NCI-H748 treated with DMSO at 0.1 percent for 48 hours (cell line): ENCODE measurements around the gene OTULIN.

Source experiments
- DNase-seq: peaks from one replicate; lab custom pipeline; 2025; lab: John Stamatoyannopoulos, UW

Gene OTULIN

DNA sequence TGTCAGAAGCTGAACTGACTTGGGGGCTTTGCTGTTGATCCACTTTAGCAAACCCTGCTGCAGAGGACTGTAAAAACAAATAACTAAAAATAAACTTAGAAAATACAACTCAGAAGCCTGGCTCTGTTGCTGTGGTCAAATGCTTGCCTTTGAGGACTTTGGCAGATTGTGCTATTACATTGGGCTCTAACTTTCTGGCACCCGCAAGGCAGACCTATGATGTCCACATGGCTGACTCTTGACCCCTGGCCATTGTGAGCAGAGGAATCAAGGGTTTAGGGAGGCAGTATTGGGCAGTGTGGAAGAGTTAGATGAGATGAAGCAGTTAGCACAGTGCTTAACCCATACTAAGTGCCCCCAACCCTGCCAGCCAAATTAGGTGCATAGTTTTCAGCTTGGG, 34.0 kb downstream of the OTULIN start:
- no peak for DNase-seq

DNA sequence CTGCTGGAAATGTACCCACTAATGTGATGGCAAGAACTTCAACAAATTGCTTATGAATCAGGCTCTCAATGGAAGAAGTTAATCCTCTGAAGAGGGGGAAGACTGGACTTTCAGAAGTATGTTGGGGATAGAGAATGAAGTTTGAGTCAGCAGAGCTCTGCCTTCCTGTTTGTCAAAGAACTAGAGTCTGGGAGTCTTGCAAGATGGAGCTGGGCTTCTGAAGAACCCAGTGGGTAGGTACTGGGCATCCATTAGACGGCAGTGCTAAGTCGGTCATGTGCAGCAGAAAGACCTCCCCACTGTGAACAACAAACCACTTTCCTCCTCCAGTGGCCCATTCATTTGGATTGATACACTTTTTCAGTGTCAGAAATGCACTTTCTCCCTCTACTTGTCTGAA, 34.6 kb downstream of the OTULIN start:
- no peak for DNase-seq

DNA sequence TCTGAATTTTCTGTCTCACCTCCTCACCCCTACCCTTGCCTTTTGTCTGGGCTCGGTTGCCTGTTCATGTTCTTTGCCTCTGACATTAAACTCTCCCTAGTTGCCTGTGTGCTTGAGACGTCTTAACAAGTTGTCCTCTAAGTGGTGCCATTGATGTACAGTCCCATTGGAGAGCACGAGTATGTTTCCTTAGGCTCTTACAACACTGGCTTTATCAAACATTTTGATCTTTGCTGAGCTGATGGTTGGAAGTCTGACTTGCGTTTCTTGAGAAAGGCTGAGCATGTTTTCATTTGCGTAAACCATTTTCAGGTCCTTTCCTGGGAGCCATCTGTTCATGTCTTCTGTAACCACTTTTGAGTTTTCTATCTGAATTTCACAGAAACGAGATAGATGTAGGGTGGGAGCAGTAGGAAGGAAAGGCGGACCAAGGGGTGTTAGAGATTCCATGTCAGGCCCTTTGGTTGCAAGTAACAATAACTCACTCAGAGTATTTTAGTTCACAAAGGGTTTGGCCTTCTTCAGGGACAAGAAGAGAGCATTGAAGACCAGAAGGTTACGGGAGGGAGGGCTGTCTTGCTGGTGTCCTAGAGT, 35.4 kb downstream of the OTULIN start:
- no peak for DNase-seq

DNA sequence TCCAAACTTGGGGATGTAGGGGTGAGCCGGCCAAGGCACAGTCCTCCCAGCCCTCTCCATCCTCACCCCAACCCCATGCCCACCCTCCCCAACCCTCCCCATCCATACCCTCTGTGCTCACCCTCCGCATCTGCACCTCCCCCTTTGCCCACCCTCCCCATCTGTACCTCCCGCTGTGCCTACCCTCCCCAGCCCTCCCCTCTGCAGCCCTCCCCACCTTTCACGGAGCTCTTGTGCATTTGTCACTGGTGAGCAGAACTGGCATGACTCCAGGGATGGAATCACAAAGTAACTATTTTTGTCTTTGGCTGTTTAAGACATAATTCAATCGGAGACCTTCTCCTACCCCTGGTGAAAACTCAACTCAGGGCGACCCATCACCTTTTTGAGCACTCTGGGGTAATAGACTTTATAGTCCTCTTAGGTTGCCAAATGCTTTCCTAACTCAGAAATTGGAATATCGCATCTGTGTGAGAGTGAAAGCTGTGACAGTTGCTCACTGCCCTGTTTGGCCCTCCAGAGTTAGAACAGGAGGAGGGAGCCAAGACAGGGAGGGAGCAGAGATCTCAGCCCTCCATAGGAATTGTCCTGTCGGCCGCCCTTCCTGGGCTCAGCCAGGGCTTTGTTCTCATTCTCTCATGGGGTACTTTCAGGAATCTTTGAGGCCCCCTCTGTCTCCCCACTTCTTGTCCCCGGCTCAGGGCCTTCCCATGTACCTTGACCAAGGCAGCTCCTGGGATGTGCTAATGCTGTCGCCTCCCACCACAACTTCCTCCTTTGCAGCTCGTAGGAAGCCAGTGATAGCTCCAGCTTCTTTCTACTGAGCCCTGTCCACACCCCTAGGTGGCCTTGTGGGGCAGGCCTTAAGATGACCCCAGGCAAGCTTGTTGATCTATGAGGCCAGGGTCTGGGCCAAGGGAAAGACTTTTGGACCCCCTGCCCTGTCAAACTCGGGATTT, 36.2 kb downstream of the OTULIN start:
- no peak for DNase-seq

DNA sequence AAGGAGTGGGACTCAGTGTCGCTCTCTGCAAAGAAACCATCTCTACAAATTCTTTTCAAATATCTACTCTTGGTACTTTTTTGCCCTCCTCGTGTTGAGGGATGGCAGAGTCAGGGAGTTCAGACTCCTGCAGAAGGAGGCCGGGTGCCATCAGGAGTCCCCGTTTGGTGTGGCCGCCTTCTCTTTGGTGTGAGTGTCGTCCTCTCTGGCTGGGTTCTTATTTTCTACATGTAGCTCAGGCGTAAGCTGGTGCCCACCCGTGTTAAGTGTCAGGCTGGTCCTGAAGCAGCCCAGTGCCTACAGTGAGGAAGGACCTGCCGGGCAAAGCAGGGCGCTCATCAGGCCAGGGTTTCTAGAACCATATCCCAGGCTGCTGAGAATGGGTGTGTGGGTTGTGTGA, 37.0 kb downstream of the OTULIN start:
- DNase-seq: no peak

DNA sequence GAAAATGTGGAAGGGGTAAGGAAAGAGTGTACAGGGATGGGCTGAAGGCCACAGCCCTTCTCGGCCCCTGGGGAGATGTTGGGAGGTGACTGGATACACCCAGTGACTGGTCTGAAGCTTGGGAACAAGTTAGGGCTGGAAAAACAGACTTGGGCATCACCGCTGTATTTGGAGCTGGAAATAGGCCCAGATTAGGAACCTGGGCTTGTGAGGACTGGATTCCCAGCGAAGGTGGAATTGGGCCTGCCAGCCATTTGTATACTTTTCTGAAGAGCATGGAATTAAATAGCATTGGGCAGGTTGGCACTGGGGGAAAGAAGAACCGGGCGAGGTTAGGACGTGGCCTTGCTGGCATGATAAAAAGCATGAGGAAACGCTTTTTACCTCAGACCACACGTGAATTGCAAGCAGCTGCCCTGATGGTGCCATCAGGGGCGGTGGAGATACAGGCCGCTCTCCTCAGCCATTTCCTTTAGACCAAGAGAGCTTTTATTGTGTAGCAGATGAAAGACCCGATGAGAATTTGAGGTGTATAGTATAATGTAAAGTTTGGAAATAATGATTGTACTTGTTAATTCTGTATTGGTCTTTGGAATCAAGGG, 37.8 kb downstream of the OTULIN start:
- DNase-seq: no peak

DNA sequence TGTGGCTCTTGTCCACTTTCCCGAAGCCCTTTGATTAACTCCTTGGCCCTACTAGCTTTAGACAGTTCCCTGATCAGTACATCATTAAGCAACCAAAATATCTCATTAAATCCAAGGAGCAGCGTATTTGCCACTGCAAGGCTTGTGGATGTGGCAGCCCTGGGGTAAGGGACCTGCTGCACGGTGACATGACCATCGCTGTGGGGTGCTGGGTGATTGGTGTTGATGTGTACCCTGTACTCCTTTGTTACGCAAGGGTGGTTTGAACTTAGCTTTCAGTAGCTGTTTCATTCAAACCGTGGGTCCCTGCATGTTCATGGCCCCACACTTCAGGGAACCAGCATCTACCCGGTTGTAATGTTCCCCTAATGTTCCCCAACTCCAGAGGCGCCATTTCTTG, 41.0 kb downstream of the OTULIN start:
- no peak for DNase-seq

DNA sequence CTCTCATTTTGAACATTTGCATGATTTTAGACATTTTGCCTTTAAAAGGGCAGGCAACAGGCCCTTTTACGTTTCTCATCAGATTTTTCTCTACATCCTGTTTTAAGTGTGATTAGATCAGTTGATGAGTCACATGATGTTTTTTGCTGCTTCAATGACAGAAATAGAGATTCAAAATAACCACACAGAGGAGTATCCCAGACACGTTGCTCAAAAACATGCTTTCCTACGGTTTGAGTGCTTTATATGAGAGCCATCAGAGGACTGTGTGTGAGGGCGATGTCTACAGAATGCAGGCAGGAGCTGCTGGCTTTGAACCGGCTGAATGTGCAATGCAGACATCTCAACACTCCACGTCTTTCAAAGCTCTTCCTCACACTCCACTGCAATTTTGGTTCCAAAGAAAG, 42.1 kb downstream of the OTULIN start:
- no peak for DNase-seq

DNA sequence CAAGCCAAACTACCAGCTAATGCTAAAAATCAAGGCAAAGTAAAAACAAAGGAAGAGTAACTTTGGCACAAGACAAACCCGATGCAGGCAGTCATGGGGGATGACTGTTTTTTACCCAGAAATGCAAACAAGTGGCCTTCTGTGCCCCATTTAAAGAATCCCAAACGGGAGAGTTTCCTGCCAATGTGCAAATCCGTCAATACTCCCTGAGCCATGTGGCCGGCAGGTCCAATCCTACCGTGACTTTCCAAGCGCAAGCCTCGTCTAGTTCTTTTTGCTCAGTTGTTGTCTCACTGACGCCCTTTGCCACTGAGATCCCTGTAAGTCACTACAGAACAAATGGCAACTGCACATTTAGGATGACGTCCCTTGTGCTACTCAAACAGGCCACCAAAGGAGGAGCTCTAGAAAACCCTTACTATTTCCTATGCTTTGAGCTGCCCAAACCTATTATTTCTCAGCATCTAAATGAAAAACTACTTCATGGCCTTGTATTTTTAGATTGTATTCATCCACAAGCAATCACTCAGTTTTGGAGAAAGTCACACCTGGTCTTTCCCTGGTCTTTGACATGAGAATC, 43.4 kb downstream of the OTULIN start:
- DNase-seq: no peak

DNA sequence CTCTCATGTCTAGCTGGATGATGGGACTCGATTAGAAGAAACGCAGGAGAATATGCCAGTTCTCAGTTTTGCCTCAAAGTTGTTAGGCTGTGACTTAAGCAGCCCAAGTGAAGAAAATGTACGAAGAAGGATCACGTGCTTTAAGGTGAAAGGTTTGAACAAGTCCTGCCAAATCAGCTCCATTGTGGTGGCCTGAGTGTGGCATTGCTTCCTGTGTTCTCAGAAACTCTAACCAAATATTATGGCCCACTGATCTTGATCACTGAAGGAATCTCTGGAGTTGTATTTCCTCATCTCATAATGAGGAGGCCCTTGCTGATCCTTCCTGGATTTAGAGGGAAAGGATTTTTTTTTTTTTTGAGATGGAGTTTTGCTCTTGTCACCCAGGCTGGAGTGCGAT, 44.0 kb downstream of the OTULIN start:
- DNase-seq: no peak

DNA sequence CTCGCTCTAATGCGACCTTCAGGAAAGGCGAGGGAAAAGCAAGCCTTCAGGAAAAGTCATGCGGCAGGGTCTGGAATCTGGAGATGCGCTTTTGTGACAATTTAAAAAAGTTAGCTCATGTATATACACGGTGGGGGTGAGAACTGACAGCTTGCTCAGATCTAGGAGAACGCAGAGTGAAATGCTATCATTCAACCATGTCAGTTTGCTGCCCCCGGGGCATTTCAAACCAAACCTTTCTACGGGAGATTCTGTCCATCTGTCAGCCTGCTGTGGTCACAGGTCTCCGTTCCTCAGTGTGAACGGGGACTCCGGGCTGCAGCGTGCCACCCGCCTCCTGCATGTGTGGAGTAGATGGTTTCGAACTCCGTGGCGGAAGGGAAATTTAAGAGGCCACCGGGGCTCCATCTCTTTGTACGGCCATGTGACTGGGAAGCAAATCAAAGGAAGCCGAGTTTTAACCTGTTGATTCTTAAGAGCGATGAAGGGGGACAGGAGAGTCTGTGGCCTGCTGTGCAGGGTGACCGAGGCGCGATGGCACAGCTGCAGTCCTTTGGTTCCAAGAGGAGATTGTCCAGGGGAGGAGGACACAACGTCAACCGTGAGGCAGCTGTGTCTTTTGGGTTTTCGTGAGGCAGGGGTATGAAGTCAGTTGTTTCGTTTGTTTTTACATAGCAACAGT, 45.9 kb downstream of the OTULIN start:
- DNase-seq: no peak

DNA sequence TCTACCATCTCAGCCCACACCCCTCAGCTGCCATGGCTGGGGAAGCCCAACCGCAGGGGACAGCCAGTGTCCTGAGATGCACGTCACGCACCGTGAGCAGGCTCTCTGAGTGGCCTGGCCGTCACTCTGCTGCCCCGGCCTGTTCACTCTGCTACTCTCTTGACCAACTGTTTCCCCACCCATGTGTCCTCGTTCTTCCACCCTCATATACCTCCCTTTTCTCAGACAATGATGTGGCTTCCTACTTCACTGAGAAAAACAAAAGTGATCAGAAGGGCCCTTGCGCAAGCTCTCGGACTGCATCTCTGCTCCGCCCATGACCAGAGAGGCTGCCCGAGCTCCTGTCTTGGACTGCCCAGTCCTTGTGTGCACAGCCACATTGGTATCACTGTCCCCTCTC, 47.6 kb downstream of the OTULIN start:
- no peak for DNase-seq

DNA sequence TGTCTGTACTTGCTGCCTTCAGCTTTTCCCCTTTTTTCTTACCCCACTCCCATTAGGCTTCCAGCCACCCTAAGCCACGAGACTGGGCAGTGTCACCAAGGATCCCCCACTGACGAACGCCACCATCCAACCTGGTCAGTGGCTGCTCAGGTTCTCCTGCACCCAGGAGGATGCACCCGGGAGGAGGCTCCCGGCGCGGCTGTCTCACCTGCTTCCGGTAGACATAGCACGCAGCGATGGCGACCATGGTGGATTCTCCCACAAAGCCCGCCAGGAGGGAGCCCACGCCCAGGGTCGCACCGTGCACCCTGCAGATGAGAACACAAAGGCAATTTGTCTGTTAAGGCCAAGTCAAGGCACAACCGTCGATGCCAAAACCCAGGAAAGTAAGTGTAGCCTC, 48.1 kb downstream of the OTULIN start:
- no peak for DNase-seq

DNA sequence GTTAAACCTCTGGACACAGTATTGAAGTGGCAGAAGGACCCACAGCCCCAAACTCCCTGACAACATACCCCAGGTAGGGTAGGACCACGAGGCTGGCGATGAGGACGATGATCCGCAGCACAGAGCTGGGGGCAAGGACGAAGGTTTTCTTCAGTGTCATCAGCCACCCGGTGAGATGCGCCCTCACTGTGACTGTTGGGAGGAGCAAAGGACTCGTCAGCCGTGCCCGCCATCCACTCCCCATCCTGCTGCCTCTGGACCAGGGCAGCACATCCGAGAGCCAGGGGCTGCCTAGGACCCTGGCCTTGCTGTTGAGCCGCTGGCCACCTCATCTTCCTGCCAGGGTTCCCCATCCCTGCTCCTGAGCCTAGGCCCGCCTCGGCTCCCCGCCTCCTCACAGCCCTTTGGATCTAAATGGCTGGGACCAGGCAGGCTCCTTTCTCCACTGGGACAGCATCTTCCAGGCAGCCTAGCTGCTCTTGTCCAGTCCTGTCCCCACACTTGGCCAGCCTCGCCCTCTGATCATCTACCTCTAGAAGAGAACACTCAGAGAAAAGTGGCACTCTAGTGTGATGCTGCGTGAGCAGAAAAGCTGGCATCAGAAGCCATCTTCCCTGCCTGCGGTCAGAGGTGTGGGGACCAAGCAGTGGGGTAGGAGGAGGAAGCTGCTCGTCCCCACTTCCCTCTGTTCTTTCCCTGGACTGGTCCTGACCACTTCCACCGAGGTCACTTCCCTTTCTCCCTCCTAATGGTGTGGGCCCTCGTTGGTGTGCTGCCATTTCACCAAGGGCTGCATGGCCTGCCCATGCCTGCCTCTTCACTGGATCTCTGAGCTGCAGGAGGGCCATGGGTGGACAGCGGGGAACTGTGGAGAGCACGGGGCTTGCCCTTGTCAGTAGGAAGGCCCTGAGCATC, 49.2 kb downstream of the OTULIN start:
- DNase-seq: no peak

DNA sequence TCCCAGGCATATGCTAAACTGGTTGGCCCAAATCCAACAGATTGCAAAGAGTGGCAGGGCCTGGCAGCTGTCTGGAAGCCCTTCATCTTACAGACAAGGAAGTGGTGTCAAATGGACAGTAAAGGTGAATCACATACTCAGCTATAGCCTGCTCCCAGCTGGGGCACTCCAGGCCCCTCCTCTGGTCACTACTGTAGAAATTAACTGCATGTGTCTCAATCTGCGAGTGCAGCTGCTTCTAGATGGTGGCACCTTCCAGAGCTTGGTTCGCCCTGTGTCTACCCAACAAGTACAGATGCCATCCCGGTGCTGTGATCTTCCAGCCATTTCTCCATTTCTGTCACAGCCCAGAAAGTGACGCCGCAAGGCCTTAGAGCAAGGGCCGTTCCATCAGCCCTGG, 50.2 kb downstream of the OTULIN start:
- no peak for DNase-seq

DNA sequence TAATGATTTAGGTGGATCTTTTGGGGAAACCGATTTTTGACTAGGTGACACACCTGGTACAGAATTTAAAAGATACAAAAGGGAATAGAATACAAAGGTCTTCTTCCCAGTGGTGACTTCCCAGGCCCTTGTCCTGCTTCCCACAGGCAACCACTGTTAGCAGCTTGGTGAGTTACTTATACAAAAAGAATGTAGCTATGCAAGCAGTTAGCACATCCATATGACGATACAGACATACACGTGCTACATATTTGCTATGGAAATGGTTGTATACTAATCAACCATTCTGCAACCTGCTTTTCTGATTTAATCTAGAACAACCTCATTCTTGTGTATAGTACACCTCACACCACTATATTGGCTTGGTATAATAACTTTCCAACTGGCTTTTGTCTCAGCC, 51.0 kb downstream of the OTULIN start:
- DNase-seq: no peak

DNA sequence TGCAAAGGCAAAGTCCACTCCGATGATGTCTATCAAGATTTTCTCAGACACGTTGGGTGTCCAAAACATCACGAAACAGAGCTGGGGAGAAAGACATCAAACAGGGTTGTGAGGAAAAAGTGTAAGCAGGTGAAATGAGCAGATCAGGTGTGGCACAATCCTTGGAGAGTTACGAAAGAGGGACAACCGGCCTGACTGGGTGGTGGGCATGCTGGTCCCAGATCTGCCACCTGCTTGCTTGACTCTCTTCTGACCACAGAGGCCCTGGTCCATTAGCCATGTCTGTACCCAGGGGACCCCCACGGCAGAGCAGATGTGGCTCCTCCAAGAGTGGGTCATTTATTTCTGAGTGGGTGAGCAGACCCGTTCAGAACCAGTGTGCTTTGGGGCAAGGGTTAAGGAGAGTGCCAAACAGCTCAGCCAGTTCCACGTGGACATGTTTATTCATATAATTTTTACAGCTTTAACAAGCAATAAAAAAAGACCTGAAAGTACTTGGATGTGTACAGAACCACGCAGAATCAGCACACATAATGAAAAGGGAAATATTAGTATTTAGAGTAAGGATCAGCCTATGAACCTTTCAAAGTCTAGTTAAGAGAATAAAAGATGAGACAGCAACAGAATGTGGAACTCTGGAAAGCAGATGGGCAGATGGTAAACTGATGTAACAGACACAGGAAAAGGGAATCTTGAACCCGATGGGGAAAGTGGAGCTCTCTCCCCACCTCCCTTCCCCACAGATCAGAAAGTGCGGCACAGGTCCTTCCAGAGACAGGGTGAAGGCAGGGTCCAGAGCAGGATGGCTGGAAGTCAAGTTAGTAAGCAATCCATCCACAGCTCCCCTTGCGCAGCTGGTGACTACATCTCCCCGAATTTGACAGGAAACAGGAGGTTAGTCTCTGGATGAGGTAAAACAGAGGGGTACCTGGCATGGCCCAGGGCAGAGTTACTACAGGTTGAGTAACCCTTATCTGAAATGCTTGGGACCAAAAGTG, 52.5 kb downstream of the OTULIN start:
- DNase-seq: no peak

DNA sequence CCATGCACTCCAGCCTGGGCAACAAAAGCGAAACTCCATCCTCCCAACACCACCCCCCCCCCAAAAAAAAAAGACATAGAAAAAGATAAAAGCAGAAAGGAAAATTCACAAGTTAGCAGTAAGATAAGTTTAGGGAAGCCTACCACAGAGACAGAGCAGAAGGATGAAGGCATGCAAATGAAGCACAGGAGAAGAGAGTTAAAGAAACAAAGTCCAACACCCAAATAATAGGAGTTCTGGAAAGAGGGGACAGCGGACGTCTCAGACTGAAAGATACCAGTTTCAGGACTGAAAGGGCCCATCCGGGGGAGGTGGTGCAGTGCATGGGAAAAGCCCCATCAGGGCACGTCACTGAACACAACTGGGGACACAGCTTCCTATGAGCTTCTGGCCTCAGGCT, 54.3 kb downstream of the OTULIN start:
- no peak for DNase-seq

DNA sequence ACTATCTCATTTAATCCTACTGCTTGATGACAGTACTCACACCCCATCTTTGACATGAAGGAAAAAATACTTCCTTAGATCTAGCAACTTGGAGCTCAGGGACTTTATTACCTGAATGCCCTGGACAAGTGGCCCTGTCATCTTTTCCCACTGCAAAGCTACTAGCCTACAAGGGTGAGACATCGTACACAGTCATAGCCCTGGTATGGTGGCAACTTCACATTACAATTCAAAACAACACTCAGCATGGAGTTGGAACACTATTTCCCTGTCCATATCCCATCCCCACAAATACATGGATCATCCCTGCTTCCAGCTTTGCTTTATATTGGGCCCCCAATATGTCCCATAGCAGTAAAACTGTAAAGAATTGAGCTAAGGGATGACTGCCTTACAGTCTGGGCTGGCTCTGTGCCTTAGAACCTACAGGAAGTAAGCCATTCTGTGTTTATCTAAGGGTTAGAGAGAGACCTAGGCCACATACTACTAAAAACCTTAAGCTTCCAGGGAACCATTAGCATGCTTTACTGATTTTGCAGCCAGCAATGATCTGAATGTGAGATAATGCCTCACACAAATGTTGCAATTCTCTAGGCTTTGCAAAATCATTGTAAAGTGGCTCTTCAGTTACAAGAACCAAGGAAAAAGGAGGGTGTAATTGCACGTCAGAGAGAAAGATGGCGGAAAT, 55.9 kb downstream of the OTULIN start:
- no peak for DNase-seq
